ENCODE results near the gene TAS2R31. TPM values are rescaled to one million over a fixed set of nuclear protein-coding genes. Genes with fewer than 3 reads are reported as not detected.

The TAS2R31 gene
- total and polyA plus RNA-seq, 2 of the 4 experiments (the other 2 are of a cell fraction): 0.24 to 4.3 TPM

DNA sequence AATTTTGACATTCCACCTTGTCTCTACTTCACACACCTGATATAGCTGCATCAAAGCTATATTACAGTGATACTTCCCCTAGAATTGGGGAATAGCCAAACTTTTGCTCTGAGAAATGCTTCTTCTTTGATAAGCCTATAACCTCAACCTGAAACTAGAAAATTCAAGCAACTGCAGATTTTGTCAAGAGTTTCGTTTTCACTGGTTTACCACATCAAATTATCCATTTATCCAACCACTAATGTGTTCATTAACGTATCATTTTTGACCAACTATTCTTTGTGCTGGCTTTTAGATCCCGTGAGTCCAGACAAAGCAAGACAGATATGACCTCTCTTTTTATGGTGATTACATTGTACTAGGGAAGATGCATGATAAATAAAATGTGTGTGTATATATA, 44.4 kb upstream of the TAS2R31 start:
- no peaks in the 10 kb centered on the region for H4K20me1 ChIP-seq (ENCODE audit: insufficient read depth, low read length)
- POLR2A ChIA-PET (ENCODE audit: unreplicated experiment): no interaction called here
- no peak for DNase-seq
- H2BK15ac ChIP-seq (ENCODE audit: low read depth, low read length): no peak overlapping the region
- no peaks in the 10 kb centered on the region for H3K9me3 ChIP-seq (ENCODE audit: control insufficient read depth, insufficient read depth, low read length)
- no peak overlapping the region for H4K5ac ChIP-seq (ENCODE audit: low read depth, low read length)
- H3K23ac ChIP-seq (ENCODE audit: low read depth, low read length): no peak overlapping the region
- no peak overlapping the region for H3K27ac ChIP-seq (ENCODE audit: insufficient read depth, low read length)
- peaks cover 0 to 4% of the 10 kb centered on the region in 2 experiments; a peak in 2 of 4 replicates for H3K79me1 ChIP-seq (ENCODE audit: low read depth in 1 of 2, low read length in 2 of 2)
- BruUV-seq (replicated peaks): no TSS peak
- ATAC-seq (ENCODE audit: low read depth): no peak
- no peak overlapping the region for H4K8ac ChIP-seq (ENCODE audit: low read depth in 2 of 2, low read length in 2 of 2)
- H2BK5ac ChIP-seq (ENCODE audit: low read depth, low read length, poor library complexity, severe bottlenecking): no peak overlapping the region
- TF ChIP-seq RCOR1 (IDR thresholded peaks at IDR 0.05; ENCODE audit: insufficient replicate concordance, low read length): no peak
- TF ChIP-seq, protein P1, sequence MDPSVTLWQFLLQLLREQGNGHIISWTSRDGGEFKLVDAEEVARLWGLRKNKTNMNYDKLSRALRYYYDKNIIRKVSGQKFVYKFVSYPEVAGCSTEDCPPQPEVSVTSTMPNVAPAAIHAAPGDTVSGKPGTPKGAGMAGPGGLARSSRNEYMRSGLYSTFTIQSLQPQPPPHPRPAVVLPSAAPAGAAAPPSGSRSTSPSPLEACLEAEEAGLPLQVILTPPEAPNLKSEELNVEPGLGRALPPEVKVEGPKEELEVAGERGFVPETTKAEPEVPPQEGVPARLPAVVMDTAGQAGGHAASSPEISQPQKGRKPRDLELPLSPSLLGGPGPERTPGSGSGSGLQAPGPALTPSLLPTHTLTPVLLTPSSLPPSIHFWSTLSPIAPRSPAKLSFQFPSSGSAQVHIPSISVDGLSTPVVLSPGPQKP (IDR thresholded peaks at IDR 0.05; ENCODE audit: borderline replicate concordance, low read depth, low read length): no peak
- TF ChIP-seq CHD1 (IDR thresholded peaks at IDR 0.05; ENCODE audit: low read depth, low read length): no peak
- no peak for TF ChIP-seq MAZ (IDR thresholded peaks at IDR 0.05; ENCODE audit: borderline replicate concordance, low read depth, low read length)
- TF ChIP-seq CEBPB (IDR thresholded peaks at IDR 0.05; ENCODE audit: low read depth, low read length): no peak
- TF ChIP-seq NFE2L2 (IDR thresholded peaks at IDR 0.05; ENCODE audit: low read depth, low read length): no peak
- TF ChIP-seq, protein P2, sequence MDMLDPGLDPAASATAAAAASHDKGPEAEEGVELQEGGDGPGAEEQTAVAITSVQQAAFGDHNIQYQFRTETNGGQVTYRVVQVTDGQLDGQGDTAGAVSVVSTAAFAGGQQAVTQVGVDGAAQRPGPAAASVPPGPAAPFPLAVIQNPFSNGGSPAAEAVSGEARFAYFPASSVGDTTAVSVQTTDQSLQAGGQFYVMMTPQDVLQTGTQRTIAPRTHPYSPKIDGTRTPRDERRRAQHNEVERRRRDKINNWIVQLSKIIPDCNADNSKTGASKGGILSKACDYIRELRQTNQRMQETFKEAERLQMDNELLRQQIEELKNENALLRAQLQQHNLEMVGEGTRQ (IDR thresholded peaks at IDR 0.05; ENCODE audit: low read depth, low read length): no peak
- TF ChIP-seq BHLHE40 (IDR thresholded peaks at IDR 0.05; ENCODE audit: low read depth, low read length): no peak
- no peak overlapping the region for H3K14ac ChIP-seq (replicated peaks; ENCODE audit: low read depth, low read length)
- no peak overlapping the region for H3K4me3 ChIP-seq (ENCODE audit: insufficient read depth, low read depth, low read length)
- no peaks in the 10 kb centered on the region for H3K4me1 ChIP-seq (ENCODE audit: control insufficient read depth, insufficient read depth, low read length)
- H3K4me2 ChIP-seq (ENCODE audit: low read depth, low read length): no peak overlapping the region
- no peak overlapping the region for H3K56ac ChIP-seq (ENCODE audit: extremely low read depth, insufficient read depth, low read length)
- in situ Hi-C loops (cut with MboI; ENCODE audit: low sequenced_read_pairs): no loop called here
- H4K91ac ChIP-seq (ENCODE audit: insufficient read depth, low read depth, low read length): no peak overlapping the region
- no peak overlapping the region for H3K9ac ChIP-seq (ENCODE audit: low read depth, low read length)
- H2BK20ac ChIP-seq (ENCODE audit: low read depth, low read length): no peak overlapping the region
- H2AK5ac ChIP-seq (ENCODE audit: low read depth, low read length): no peak overlapping the region
- H2AFZ ChIP-seq (replicated peaks; ENCODE audit: low read length, poor library complexity): no peak overlapping the region
- dilution Hi-C loops (cut with HindIII; ENCODE audit: low sequenced_read_pairs, unreplicated experiment): no loop called here
- no peak overlapping the region for H3K4ac ChIP-seq (ENCODE audit: low read depth, low read length)
- no peak overlapping the region for H2AK9ac ChIP-seq (replicated peaks; ENCODE audit: low read depth, low read length, poor library complexity)
- no peaks in the 10 kb centered on the region for H3K27me3 ChIP-seq (ENCODE audit: control insufficient read depth, insufficient read depth, low read length)
- intact Hi-C loops (cut with micrococcal nuclease): loop anchor here (1.0 kb wide), 1 partner anchor 56 kb away; no protein-coding TSS in a partner anchor
- no peak overlapping the region for H3K18ac ChIP-seq (ENCODE audit: low read depth, low read length)
- no CpG with 5 or more reads among the region's 3 CpGs for WGBS, 2 experiments (ENCODE audit: extremely low coverage in 2 of 2, insufficient read length in 1 of 2)
- H2BK120ac ChIP-seq (ENCODE audit: low read depth, low read length): no peak overlapping the region
- CTCF ChIA-PET: no interaction called here
- H3K36me3 ChIP-seq (ENCODE audit: control insufficient read depth, insufficient read depth, low read length): no peaks in the 10 kb centered on the region; the same call in 1 of the 2 replicates
- no peaks in the 10 kb centered on the region for H3K9me1 ChIP-seq (ENCODE audit: insufficient read depth, low read length)
